ENCODE measurements around the gene CLUH.

Gene CLUH

GRCh38 chr17:2718150-2718938 lies 6.8 kb upstream of the CLUH start:
- DNase-seq, result no peak

- no peak for DNase-seq
Observed at GRCh38 chr17:2716649-2717048, 5.1 kb upstream of the CLUH start.

- no peak for DNase-seq
Observed at GRCh38 chr17:2713881-2714280, 2.3 kb upstream of the CLUH start.

- peak in 1 of 2 donors; percentile 0 for DNase-seq
Observed at GRCh38 chr17:2712300-2713043, 908 bp upstream of the CLUH start.

- DNase-seq, result peak; percentile 30 to 42
Observed at GRCh38 chr17:2710803-2711607, 559 bp downstream of the CLUH start.

GRCh38 chr17:2710071-2710802 lies 1.3 kb downstream of the CLUH start:
- DNase-seq, result peak in 1 of 2 donors; percentile 7

GRCh38 chr17:2709183-2709661 lies 2.3 kb downstream of the CLUH start:
- DNase-seq, result peak in 1 of 2 donors; percentile 2

- DNase-seq, result peak in 1 of 2 donors; percentile 2
Observed at GRCh38 chr17:2708585-2709182, 2.9 kb downstream of the CLUH start.

- peak in 1 of 2 donors; percentile 17 for DNase-seq
Observed at GRCh38 chr17:2707721-2708584, 3.6 kb downstream of the CLUH start.

GRCh38 chr17:2706911-2707510 lies 4.6 kb downstream of the CLUH start:
- no peak for DNase-seq

- no peak for DNase-seq
Observed at GRCh38 chr17:2705888-2706795, 5.4 kb downstream of the CLUH start.

- DNase-seq, result peak in 1 of 2 donors; percentile 8
Observed at GRCh38 chr17:2705263-2705662, 6.3 kb downstream of the CLUH start.

GRCh38 chr17:2704890-2705248 lies 6.7 kb downstream of the CLUH start:
- DNase-seq, result peak in 1 of 2 donors; percentile 0

- peak in 1 of 2 donors; percentile 1 for DNase-seq
Observed at GRCh38 chr17:2704031-2704889, 7.3 kb downstream of the CLUH start.

GRCh38 chr17:2703606-2704005 lies 8.0 kb downstream of the CLUH start:
- no peak for DNase-seq

- DNase-seq, result peak in 1 of 2 donors; percentile 2
Observed at GRCh38 chr17:2703181-2703580, 8.4 kb downstream of the CLUH start.

- DNase-seq, result peak in 1 of 2 donors; percentile 1
Observed at GRCh38 chr17:2701996-2702741, 9.4 kb downstream of the CLUH start.

Measured in activated CD4-positive, alpha-beta T cell treated with anti-CD3 and anti-CD28 coated beads for 4 hours (primary cell).